Esophagus muscularis mucosa (tissue), 4 donors: ENCODE data around the gene POU1F1. TPM values are rescaled to one million over a fixed set of nuclear protein-coding genes. Genes with fewer than 3 reads are reported as not detected.

Source experiments
- DNase-seq: peaks from one replicate; pipeline ENCODE4 v3.0.0-alpha.2; 2017; ENCODE audit errors: extremely low spot score
- H3K27ac ChIP-seq, 4 donors: fragments of 200-600 bp; sonication (generic); replicated peaks in 1 of 4; 1 replicate in 3 of 4; 2 replicates in 1 of 4; pipeline ENCODE4 v1.5.1; 2016 to 2019; ENCODE audit warnings: mild to moderate bottlenecking in 1 of 4
- H3K27me3 ChIP-seq, 4 donors: fragments of 200-600 bp; sonication (generic); one replicate each; pipeline versions ENCODE4 v1.5.1 to v1.6.0; 2016 to 2019
- H3K36me3 ChIP-seq, 4 donors: fragments of 200-600 bp; sonication (generic); one replicate each; pipeline ENCODE4 v1.5.1; 2016 to 2019
- H3K4me1 ChIP-seq, 4 donors: fragments of 200-600 bp; sonication (generic); one replicate each; pipeline ENCODE4 v1.5.1; 2016 to 2019
- H3K4me3 ChIP-seq, 4 donors: fragments of 200-600 bp; sonication (generic); 1 replicate in 2 of 4; 2 replicates in 2 of 4; pipeline ENCODE4 v1.5.1; 2016 to 2019; ENCODE audit warnings: mild to moderate bottlenecking in 4 of 4, moderate library complexity in 1 of 4
- H3K9me3 ChIP-seq, 4 donors: fragments of 200-600 bp; sonication (generic); 1 replicate in 3 of 4; 2 replicates in 1 of 4; pipeline ENCODE4 v1.5.1; 2016 to 2019
- CTCF ChIP-seq, 3 experiments: fragments of 200-600 bp in 2 of 3; fragments of 450-650 bp in 1 of 3; sonication (generic) in 2 of 3; IDR thresholded peaks; one replicate each; pipeline ENCODE4 v1.5.1; 2017 to 2019; ENCODE audit warnings: antibody characterized with exemption in 3 of 3, mild to moderate bottlenecking in 2 of 3, moderate library complexity in 1 of 3
- EP300 ChIP-seq: sonication (generic); formaldehyde crosslinking; IDR thresholded peaks from one replicate; pipeline ENCODE4 v1.6.1; 2017; ENCODE audit warnings: antibody characterized with exemption
- POLR2A ChIP-seq: fragments of 450-650 bp; IDR thresholded peaks from one replicate; pipeline ENCODE4 v1.6.1; 2017; ENCODE audit warnings: antibody characterized with exemption, moderate library complexity, mild to moderate bottlenecking, low read depth
- POLR2AphosphoS5 ChIP-seq, 2 donors: sonication (generic); formaldehyde crosslinking; IDR thresholded peaks; one replicate each; pipeline ENCODE4 v1.6.1; 2017; ENCODE audit warnings: antibody characterized with exemption in 2 of 2
- WGBS: methylation state at CpG from one replicate; pipeline ENCODE4 v1.1.5; 2018; 5-methylcytosine and 5-hydroxymethylcytosine counted together
- intact Hi-C: fragments of 100-400 bp; cut with DNase I; formaldehyde crosslinking; loops from one replicate; pipeline ENCODE4 v1.15.1; 2023
- total RNA-seq, 4 donors: library from RNA; depleted of rRNA; stranded (reverse); fragments of >200 nt; gene quantifications; one replicate each; pipeline versions ENCODE4 v1.1.0 to v1.2.1, GENCODE V29; 2016

POU1F1 gene
- total RNA-seq, 4 donors from 2014 or later, result not detected

GRCh38 chr3:87229113-87229512 is 47.3 kb downstream of the POU1F1 start:
- Histone ChIP-seq H3K36me3 (no peaks in the 10 kb centered on the region), H3K27ac (no peak overlapping the region), H3K4me1 (peaks cover 10 to 62% (median 48%) of the 10 kb centered on the region in 4 donors), H3K27me3 (no peaks in the 10 kb centered on the region), H3K4me3 (peak overlapping the region in 1 of 4 donors; percentile 96), H3K9me3 (no peaks in the 10 kb centered on the region)
- WGBS, result 82% methylated on average over 1 of the region's 1 CpG
- intact Hi-C loops, result no loop called here
- no peak for DNase-seq
- TF ChIP-seq POLR2A, result no peak

DNA sequence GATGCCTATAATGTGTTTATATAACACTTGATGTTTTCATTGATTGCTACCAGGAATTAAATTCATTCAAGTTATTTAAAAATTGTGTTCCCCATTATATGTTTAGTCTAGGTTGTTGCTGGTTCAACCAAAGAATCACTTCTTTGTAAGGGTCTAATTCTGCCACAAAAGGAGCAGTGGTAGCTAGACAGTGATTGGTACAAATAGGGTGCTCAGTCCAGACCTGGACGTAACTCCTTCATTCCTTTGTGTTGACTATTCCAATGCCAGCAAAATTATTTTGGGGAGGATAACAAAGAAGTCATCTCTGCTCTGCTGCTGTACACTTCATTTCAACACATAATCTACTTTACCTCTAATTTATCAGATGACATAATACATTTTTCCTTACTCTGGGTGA is 48.1 kb downstream of the POU1F1 start:
- H3K27ac ChIP-seq, result no peak overlapping the region
- WGBS, result 35% methylated on average over 1 of the region's 1 CpG
- no peaks in the 10 kb centered on the region for H3K27me3 ChIP-seq
- H3K36me3 ChIP-seq, result no peaks in the 10 kb centered on the region
- peak overlapping the region; percentile 77 to 98 (median 95) for H3K4me3 ChIP-seq
- TF ChIP-seq POLR2AphosphoS5 (IDR thresholded peaks at IDR 0.05) (no peak), EP300 (no peak), POLR2A (no peak), CTCF (IDR thresholded peaks at IDR 0.05) (no peak)
- H3K4me1 ChIP-seq, result peaks cover 10 to 58% (median 47%) of the 10 kb centered on the region in 4 donors
- DNase-seq, result no peak
- intact Hi-C loops, result no loop called here
- H3K9me3 ChIP-seq, result no peaks in the 10 kb centered on the region

DNA sequence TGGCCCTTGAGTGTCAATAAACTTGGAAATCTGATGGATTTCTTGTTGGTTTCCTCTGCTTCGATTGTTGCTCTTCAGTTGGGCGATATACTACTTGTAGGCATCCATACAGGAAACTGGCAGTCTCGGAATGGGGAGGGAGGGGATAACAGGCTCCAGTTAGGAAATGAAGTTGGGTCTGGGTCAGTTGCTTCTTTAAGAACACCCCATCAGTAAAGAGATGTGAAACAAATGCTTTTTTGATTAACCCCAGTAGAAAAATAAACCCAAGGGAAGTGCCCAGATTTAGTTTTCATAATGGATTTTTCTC is 48.6 kb downstream of the POU1F1 start:
- Histone ChIP-seq H3K4me3 (peak overlapping the region; percentile 77 to 98 (median 95)), H3K9me3 (no peaks in the 10 kb centered on the region), H3K27me3 (no peaks in the 10 kb centered on the region), H3K36me3 (no peaks in the 10 kb centered on the region), H3K4me1 (peaks cover 10 to 55% (median 43%) of the 10 kb centered on the region in 4 donors), H3K27ac (peak overlapping the region; percentile 91 to 95 (median 93))
- 4% methylated on average over 3 of the region's 3 CpGs for WGBS
- no peak for DNase-seq
- TF ChIP-seq CTCF (IDR thresholded peaks at IDR 0.05) (no peak), POLR2A (no peak), EP300 (no peak), POLR2AphosphoS5 (IDR thresholded peaks at IDR 0.05) (no peak)
- intact Hi-C loops, result no loop called here

GRCh38 chr3:87227104-87227834 is 49.1 kb downstream of the POU1F1 start, which contains the start of gene CHMP2B:
TSS of gene CHMP2B (plus strand) at chr3:87227309. CDS start at chr3:87227523, 214 bp downstream.
- no peaks in the 10 kb centered on the region for H3K9me3 ChIP-seq
- no peaks in the 10 kb centered on the region for H3K27me3 ChIP-seq
- no peaks in the 10 kb centered on the region for H3K36me3 ChIP-seq
- peaks cover 10 to 50% (median 38%) of the 10 kb centered on the region in 4 donors for H3K4me1 ChIP-seq
- H3K4me3 ChIP-seq, result peak within 1 kb of the TSS; percentile 77 to 98 (median 95)
- peak; percentile 97 for DNase-seq
- WGBS, result 0% methylated on average over 6 of the region's 59 CpGs
- TF ChIP-seq EP300 (no peak), POLR2AphosphoS5 (IDR thresholded peaks at IDR 0.05) (peak; percentile 96), CTCF (IDR thresholded peaks at IDR 0.05) (no peak), POLR2A (peak; percentile 77)
- H3K27ac ChIP-seq, result peak within 1 kb of the TSS; percentile 91 to 95 (median 93)
- intact Hi-C loops, result no loop called here

DNA sequence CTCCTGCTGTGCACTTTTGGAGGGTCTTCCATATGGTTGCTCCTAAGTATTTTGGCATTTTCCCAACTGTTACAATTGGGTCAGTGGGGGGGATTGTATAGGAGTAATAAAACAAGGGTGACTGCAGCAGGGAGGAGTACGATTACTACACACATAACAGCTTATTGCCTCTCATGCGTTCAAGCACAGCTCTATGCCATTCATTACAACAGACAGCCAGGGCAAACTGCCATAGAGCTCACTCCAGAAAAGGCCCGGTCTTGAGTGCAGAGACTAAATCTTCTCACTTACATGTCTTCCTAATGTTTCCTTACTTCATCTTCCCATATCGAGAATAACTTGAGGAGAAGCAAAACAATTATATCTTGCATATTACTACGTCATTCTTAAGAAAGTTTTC is 50.7 kb downstream of the POU1F1 start:
- no peak overlapping the region for H3K27ac ChIP-seq
- intact Hi-C loops, result no loop called here
- H3K36me3 ChIP-seq, result no peaks in the 10 kb centered on the region
- H3K4me1 ChIP-seq, result peaks cover 10 to 39% (median 31%) of the 10 kb centered on the region in 4 donors
- WGBS, result 43% methylated on average over 5 of the region's 5 CpGs
- no peaks in the 10 kb centered on the region for H3K27me3 ChIP-seq
- no peak overlapping the region for H3K4me3 ChIP-seq
- H3K9me3 ChIP-seq, result no peaks in the 10 kb centered on the region
- no peak for DNase-seq
- TF ChIP-seq CTCF (IDR thresholded peaks at IDR 0.05) (no peak), POLR2AphosphoS5 (IDR thresholded peaks at IDR 0.05) (no peak), EP300 (no peak), POLR2A (no peak)
